ENCODE data around the gene KLHL3. TPM values are rescaled to one million over a fixed set of nuclear protein-coding genes. Genes with fewer than 3 reads are reported as not detected.
A peak's percentile ranks its signal among the peaks of the same experiment; 100 is the strongest.

KLHL3 gene
- total and polyA plus RNA-seq, 12 donors = 12.4 to 37.4 (median 23.7) TPM

GRCh38 chr5:137754961-137755762, 19.3 kb upstream of the KLHL3 start:
- peak in 7 of 8 donors; percentile 5 to 53 (median 13) for ATAC-seq
- intact Hi-C loops (cut with DNase I) = loop anchor here in 4 of 10 donors (5.0 to 10.0 kb wide), 3 partner anchors 277 to 380 kb away; partner anchors contain the start of genes FAM13B (in 2 of the 4) and NME5 (in 2 of the 4)
- DNase-seq = no peak
- peaks cover 4 to 32% (median 28%) of the 10 kb centered on the region in 9 donors for H3K4me1 ChIP-seq
- 27 to 29% methylated on average over 36 of the region's 36 CpGs for WGBS, 2 donors
- H3K9me3 ChIP-seq = no peaks in the 10 kb centered on the region
- peaks cover 0 to 30% (median 0%) of the 10 kb centered on the region in 9 donors for H3K36me3 ChIP-seq
- peak overlapping the region; percentile 92 to 100 (median 99) for H3K27ac ChIP-seq
- TF ChIP-seq CTCF (IDR thresholded peaks at IDR 0.05) = peak in 1 of 9 donors; percentile 1
- no peaks in the 10 kb centered on the region for H3K27me3 ChIP-seq
- H3K4me3 ChIP-seq = peak overlapping the region; percentile 69 to 97 (median 88)

DNA sequence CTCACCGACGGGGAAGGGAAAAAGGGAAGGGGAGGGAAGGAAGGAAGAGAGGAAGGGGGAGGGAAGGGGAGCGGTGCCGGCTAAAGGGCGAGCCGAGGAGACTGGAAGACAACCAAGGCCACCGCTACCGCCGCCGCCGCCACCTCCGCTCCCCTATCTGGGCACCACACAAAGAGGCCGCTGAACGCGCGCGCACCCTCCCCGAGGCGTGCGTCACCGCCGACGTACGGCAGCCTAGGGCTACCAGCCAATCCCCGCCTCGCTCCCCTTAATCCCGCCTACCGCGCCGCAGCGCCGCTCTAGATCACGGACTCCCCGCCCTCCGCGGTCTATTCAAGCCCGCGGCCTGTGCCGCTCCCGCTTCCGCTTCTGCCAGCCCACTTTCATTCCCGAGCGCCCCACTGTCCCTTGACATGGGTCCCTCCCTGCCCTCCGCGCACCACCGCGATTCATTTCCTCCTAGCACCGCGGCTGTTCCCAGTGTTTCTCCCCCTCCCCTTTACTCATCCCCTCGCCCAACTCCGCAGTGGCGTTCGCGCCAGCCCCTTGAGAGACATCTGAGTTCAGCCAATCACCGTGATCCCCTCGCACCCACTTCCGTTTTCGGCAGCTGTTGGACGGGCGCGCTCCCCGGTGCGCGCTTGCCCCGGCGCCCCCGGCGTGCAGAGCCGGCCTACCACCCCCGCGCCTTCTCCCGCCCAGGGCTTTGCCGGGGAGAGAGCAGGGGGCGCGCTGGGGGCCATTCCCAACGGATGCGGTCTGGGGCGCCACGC, 18.5 kb upstream of the KLHL3 start, which contains the start of gene HNRNPA0:
HNRNPA0 (minus strand) TSS at position 176 of the 773 bp plus-strand sequence. CDS start 297 bp downstream, outside the sequence.
- Histone ChIP-seq H3K36me3 (peaks cover 0 to 32% (median 0%) of the 10 kb centered on the region in 9 donors), H3K4me3 (peak within 1 kb of the TSS; percentile 69 to 97 (median 88)), H3K27me3 (no peaks in the 10 kb centered on the region), H3K4me1 (peaks cover 4 to 38% (median 36%) of the 10 kb centered on the region in 9 donors), H3K27ac (peak within 1 kb of the TSS; percentile 92 to 100 (median 99)), H3K9me3 (no peaks in the 10 kb centered on the region)
- intact Hi-C loops (cut with DNase I) = loop anchor here in 4 of 10 donors (5.0 to 10.0 kb wide), 3 partner anchors 278 to 380 kb away; partner anchors contain the start of genes FAM13B (in 2 of the 4) and NME5 (in 2 of the 4)
- whole genome bisulfite sequencing, 2 donors = 0% methylated on average over 79 of the region's 79 CpGs
- ATAC-seq (peak; percentile 95 to 98 (median 96)), DNase-seq (peak; percentile 96 to 97)
- TF ChIP-seq CTCF (IDR thresholded peaks at IDR 0.05) = peak in 2 of 9 donors; percentile 28 to 30

GRCh38 chr5:137753691-137754187, 17.9 kb upstream of the KLHL3 start:
- H3K4me1 ChIP-seq = peaks cover 4 to 44% (median 39%) of the 10 kb centered on the region in 9 donors
- peak in 1 of 2 donors; percentile 64 for DNase-seq
- WGBS, 2 donors = 0 to 2% methylated on average over 45 of the region's 45 CpGs
- peaks cover 0 to 32% (median 0%) of the 10 kb centered on the region in 9 donors for H3K36me3 ChIP-seq
- H3K4me3 ChIP-seq = peak overlapping the region; percentile 69 to 97 (median 88)
- H3K9me3 ChIP-seq = no peaks in the 10 kb centered on the region
- intact Hi-C loops (cut with DNase I) = loop anchor here in 4 of 10 donors (5.0 to 10.0 kb wide), 3 partner anchors 279 to 381 kb away; partner anchors contain the start of genes FAM13B (in 2 of the 4) and NME5 (in 2 of the 4)
- H3K27me3 ChIP-seq = no peaks in the 10 kb centered on the region
- peak overlapping the region; percentile 92 to 100 (median 99) for H3K27ac ChIP-seq
- TF ChIP-seq CTCF (IDR thresholded peaks at IDR 0.05) = no peak
- peak; percentile 10 to 43 (median 22) for ATAC-seq

All from heart right ventricle (tissue), 16 donors.